Upper lobe of right lung (tissue), 1 donor: ENCODE measurements around the gene EFEMP2. TPM values are rescaled to one million over a fixed set of nuclear protein-coding genes. Genes with fewer than 3 reads are reported as not detected.

Source experiments
- ATAC-seq: fragments of 200-7000 bp; cut with Tn5 transposase; one replicate; pipeline ENCODE4 v1.9.1; 2020; ENCODE audit warnings: mild to moderate bottlenecking, moderate library complexity
- DNase-seq: peaks from one replicate; pipeline ENCODE4 v3.0.0-alpha.2; 2020
- H3K27ac ChIP-seq: fragments of 200-600 bp; one replicate; pipeline ENCODE4 v1.8.0; 2022
- H3K27me3 ChIP-seq: fragments of 200-600 bp; one replicate; pipeline ENCODE4 v1.8.0; 2022; ENCODE audit warnings: mild to moderate bottlenecking
- H3K36me3 ChIP-seq: fragments of 200-600 bp; one replicate; pipeline ENCODE4 v1.8.0; 2022
- H3K4me1 ChIP-seq: fragments of 200-600 bp; one replicate; pipeline ENCODE4 v1.8.0; 2022
- H3K4me3 ChIP-seq: fragments of 200-600 bp; one replicate; pipeline ENCODE4 v1.8.0; 2022; ENCODE audit warnings: mild to moderate bottlenecking
- H3K9me3 ChIP-seq: fragments of 200-600 bp; one replicate; pipeline ENCODE4 v1.8.0; 2022
- intact Hi-C: fragments of 100-400 bp; cut with DNase I; formaldehyde crosslinking; loops from one replicate; pipeline ENCODE4 v1.11.0; 2022
- total RNA-seq: library from RNA; stranded (reverse); fragmentation: NEBNext Ultra II Directional; extraction: Animal tissue kit (Norgen Biotek cat#: 25700); gene quantifications from one replicate; pipeline ENCODE4 v1.2.1, GENCODE V29; 2021
- TF ChIP-seq, protein P1 (sequence below): fragments of 200-600 bp; IDR thresholded peaks from one replicate; pipeline ENCODE4 v1.8.0; 2022; ENCODE audit warnings: antibody characterized with exemption
- donor health status: DM: no; HTN: yes; CAD: no; lungs with severe emphysema.

EFEMP2 gene
- total RNA-seq, 1 donor from 2014 or later = 62.0 TPM

DNA sequence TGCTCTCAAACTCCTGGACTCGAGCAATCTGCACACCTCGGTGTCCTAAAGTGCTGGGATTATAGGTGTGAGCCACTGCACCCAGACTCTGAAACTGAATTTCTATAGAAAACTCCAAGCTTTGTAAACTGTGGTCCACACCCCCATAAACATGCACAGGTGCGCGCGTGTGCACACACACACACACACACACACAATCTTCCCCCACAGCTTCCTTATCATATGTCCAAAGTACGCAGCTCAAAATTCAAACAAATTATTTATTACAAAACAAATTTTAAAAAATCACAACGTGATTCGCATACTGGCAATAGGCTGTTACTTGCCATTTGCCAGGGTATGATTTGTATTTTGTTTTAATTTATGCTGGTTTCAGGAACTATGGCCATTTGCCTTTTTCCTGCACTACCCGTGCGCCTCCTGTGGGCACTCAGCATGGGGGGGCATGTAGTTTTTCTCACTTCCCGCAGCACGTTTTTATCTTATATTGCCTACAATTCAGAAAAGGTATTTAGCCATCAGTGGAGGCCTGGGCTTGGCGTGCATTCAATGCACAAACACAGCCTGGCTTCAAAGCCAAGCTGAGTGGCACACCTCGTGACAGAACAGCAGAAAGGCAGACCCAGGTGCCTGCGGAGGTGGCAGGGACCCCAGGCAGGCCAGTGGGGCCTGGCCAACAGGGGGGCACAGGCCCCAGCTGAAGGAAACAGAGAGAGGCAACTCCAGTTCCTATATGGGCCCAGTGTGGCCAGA, 49.6 kb downstream of the EFEMP2 start:
- no peak overlapping the region for H3K27ac ChIP-seq
- TF ChIP-seq, protein P1, sequence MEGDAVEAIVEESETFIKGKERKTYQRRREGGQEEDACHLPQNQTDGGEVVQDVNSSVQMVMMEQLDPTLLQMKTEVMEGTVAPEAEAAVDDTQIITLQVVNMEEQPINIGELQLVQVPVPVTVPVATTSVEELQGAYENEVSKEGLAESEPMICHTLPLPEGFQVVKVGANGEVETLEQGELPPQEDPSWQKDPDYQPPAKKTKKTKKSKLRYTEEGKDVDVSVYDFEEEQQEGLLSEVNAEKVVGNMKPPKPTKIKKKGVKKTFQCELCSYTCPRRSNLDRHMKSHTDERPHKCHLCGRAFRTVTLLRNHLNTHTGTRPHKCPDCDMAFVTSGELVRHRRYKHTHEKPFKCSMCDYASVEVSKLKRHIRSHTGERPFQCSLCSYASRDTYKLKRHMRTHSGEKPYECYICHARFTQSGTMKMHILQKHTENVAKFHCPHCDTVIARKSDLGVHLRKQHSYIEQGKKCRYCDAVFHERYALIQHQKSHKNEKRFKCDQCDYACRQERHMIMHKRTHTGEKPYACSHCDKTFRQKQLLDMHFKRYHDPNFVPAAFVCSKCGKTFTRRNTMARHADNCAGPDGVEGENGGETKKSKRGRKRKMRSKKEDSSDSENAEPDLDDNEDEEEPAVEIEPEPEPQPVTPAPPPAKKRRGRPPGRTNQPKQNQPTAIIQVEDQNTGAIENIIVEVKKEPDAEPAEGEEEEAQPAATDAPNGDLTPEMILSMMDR = no peak
- no peak for ATAC-seq
- H3K27me3 ChIP-seq = no peaks in the 10 kb centered on the region
- intact Hi-C loops = no loop called here
- H3K9me3 ChIP-seq = no peaks in the 10 kb centered on the region
- no peak for DNase-seq
- H3K4me3 ChIP-seq = no peak overlapping the region
- no peaks in the 10 kb centered on the region for H3K4me1 ChIP-seq
- H3K36me3 ChIP-seq = no peaks in the 10 kb centered on the region

DNA sequence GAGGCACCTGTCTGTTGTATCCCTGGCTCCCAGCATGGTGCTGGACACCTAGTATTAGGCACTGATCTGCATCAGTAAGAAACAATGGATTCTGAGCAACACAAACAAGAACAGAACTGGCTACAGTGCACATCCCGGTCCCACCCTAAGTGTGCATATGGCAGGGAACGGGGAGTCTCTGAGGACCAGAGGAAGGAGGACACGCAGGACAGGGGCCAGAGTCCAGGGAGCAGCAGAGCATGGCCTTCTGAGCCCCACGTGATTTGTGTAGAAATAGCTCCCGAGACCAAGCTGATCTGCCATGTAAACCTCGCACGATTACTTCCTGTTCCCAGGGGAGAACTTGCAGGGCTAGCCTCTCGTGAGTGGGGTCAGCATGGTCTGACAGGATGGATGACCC, 51.5 kb downstream of the EFEMP2 start:
- Histone ChIP-seq H3K27ac (no peak overlapping the region), H3K4me1 (peaks cover 10% of the 10 kb centered on the region), H3K4me3 (no peak overlapping the region), H3K9me3 (no peaks in the 10 kb centered on the region), H3K36me3 (no peaks in the 10 kb centered on the region), H3K27me3 (no peaks in the 10 kb centered on the region)
- intact Hi-C loops = no loop called here
- DNase-seq = no peak
- TF ChIP-seq, protein P1 = no peak
- peak; percentile 22 for ATAC-seq

DNA sequence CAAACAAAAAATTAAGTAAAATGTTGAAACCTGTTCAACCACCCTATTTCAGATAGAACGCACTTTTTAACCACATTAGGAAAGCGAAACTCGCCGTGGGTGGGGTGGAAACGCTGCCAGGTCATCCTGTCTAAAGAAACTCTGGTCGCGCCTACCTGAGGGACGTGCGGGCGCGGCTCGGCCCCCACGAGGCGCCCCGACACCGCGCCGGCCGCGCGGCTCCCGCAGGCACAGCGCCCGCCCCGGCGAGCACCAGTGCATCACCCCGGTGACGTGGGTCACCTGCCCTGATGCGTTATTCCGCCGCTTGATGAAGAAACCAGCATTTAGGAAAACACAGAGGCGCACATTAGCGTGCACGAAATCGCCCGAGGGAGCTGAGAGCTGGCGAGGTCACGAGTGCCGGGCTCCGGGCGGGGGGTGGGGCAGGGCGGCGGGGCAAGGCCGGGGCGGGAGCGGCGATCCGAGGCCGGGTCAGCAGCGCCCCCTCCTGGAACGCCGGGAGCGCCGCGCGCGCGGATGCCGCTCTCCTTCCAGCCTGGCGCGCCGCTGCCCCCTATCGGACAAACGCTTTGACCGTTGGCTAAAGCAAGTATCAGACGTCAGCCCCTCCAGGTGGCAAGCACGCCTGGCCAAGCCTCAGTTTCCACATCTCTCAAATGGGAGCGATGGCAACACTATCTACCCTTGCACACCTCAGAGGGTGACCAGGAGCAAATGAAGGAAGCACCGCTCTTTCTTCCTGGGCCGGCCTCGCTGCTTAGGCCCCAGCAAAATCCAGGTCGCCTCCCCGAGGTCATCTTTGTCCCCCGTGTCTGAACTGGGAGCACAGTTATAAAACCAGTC, 54.5 kb downstream of the EFEMP2 start:
- intact Hi-C loops = loop anchor here (10.0 kb wide), 1 partner anchor 103 kb away; the partner anchor contains the start of gene KAT5
- H3K27ac ChIP-seq = peak overlapping the region; percentile 84
- DNase-seq (peak; percentile 97), ATAC-seq (peak; percentile 97)
- TF ChIP-seq, protein P1 = peak; percentile 99
- H3K27me3 ChIP-seq = no peaks in the 10 kb centered on the region
- peaks cover 19% of the 10 kb centered on the region for H3K4me1 ChIP-seq
- H3K36me3 ChIP-seq = no peaks in the 10 kb centered on the region
- peak overlapping the region; percentile 64 for H3K4me3 ChIP-seq
- no peaks in the 10 kb centered on the region for H3K9me3 ChIP-seq

DNA sequence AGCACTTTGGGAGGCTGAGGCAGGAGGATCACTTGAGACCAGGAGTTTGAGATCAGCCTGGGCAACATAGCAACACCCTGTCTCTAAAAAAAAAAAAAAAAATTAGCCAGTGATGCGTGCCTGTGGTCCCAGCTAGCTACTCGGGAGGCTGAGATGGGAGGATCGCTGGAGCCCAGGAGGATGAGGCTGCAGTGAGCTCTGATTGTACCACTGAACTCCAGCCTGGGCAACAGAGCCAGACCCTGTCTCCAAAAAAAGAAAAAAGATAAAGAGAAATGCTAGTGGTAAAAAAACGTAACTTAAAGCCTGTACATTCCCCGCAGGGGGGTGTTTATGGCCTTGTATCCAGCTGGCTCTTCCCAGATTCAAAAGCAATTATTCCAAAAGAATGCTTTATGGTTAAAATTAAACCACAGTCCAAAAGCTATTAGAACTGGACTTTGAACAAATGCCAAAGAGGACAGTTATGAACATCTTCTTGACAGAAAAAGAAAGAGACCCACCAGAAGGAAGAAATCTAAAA, 55.2 kb downstream of the EFEMP2 start:
- DNase-seq = no peak
- no peaks in the 10 kb centered on the region for H3K36me3 ChIP-seq
- H3K27ac ChIP-seq = peak overlapping the region; percentile 84
- H3K27me3 ChIP-seq = no peaks in the 10 kb centered on the region
- H3K4me3 ChIP-seq = peak overlapping the region; percentile 64
- peaks cover 19% of the 10 kb centered on the region for H3K4me1 ChIP-seq
- intact Hi-C loops = loop anchor here (10.0 kb wide), 1 partner anchor 103 kb away; the partner anchor contains the start of gene KAT5
- ATAC-seq = no peak
- H3K9me3 ChIP-seq = no peaks in the 10 kb centered on the region
- TF ChIP-seq, protein P1 = no peak

DNA sequence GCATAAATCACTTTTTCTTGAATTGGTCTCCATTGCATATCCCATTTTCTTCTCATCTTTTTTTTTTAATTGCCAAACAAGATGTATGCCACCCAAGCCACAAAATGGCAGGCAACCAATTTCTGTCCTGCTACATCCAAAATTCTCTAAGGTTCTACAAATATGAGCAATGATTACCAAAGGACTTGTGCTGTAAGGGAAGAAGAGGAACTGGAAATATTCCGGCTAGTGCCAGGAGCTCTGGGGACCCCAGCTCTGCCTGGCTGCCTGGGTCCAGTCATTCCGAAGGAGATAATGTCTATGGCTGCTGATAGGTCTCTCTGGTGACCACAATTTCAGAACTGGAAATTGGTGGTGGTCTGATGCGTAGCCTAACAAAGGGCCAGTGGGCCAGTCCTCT, 55.9 kb downstream of the EFEMP2 start:
- H3K4me3 ChIP-seq = peak overlapping the region; percentile 64
- peak overlapping the region; percentile 84 for H3K27ac ChIP-seq

More for the DNA sequence above, 55.9 kb downstream of the EFEMP2 start:
- Histone ChIP-seq H3K36me3 (no peaks in the 10 kb centered on the region), H3K4me1 (peaks cover 19% of the 10 kb centered on the region), H3K9me3 (no peaks in the 10 kb centered on the region), H3K27me3 (no peaks in the 10 kb centered on the region)
- DNase-seq (no peak), ATAC-seq (no peak)
- TF ChIP-seq, protein P1 = no peak
- intact Hi-C loops = loop anchor here (10.0 kb wide), 1 partner anchor 102 kb away; the partner anchor contains the start of gene KAT5

Other genes with a start within 250 kb of the EFEMP2 start
- 86.5 TPM for gene SIPA1, start 234.7 kb downstream of the EFEMP2 start, total RNA-seq
- 68.2 TPM for gene RELA, start 209.9 kb downstream of the EFEMP2 start, total RNA-seq
- gene KAT5, start 160.5 kb downstream of the EFEMP2 start, total RNA-seq = 77.5 TPM
- gene RNASEH2C, start 152.0 kb downstream of the EFEMP2 start, total RNA-seq = 42.5 TPM
- 35.6 TPM for gene AP5B1, start 91.8 kb downstream of the EFEMP2 start, total RNA-seq
- 2.7 TPM for gene OVOL1, start 85.7 kb downstream of the EFEMP2 start, total RNA-seq
- not detected for gene SNX32, start 38.8 kb downstream of the EFEMP2 start, total RNA-seq
- 608 TPM for gene CFL1, start 14.6 kb downstream of the EFEMP2 start, total RNA-seq
- gene MUS81, start 12.4 kb downstream of the EFEMP2 start, total RNA-seq = 49.4 TPM
- 17.2 TPM for gene CTSW, start 7.0 kb upstream of the EFEMP2 start, total RNA-seq
- gene FIBP, start 15.7 kb upstream of the EFEMP2 start, total RNA-seq = 35.5 TPM
- 36.4 TPM for gene CCDC85B, start 17.9 kb upstream of the EFEMP2 start, total RNA-seq
- 3.9 TPM for gene FOSL1, start 27.6 kb upstream of the EFEMP2 start, total RNA-seq
- gene C11orf68, start 46.3 kb upstream of the EFEMP2 start, total RNA-seq = 34.7 TPM
- 62.8 TPM for gene DRAP1, start 46.6 kb upstream of the EFEMP2 start, total RNA-seq
- gene TSGA10IP, start 72.7 kb upstream of the EFEMP2 start, total RNA-seq = not detected
- gene SART1, start 88.9 kb upstream of the EFEMP2 start, total RNA-seq = 53.3 TPM
- 32.6 TPM for gene EIF1AD, start 129.4 kb upstream of the EFEMP2 start, total RNA-seq
- gene BANF1, start 129.7 kb upstream of the EFEMP2 start, total RNA-seq = 167 TPM
- 23.7 TPM for gene CST6, start 139.2 kb upstream of the EFEMP2 start, total RNA-seq
- gene CATSPER1, start 153.7 kb upstream of the EFEMP2 start, total RNA-seq = 3.4 TPM
- not detected for gene GAL3ST3, start 176.4 kb upstream of the EFEMP2 start, total RNA-seq
- gene SF3B2, start 179.6 kb upstream of the EFEMP2 start, total RNA-seq = 149 TPM
- 55.9 TPM for gene PACS1, start 197.5 kb upstream of the EFEMP2 start, total RNA-seq